Neural crest cell (in vitro differentiated cells): ENCODE measurements around the gene ATP11A. TPM values are rescaled to one million over a fixed set of nuclear protein-coding genes. Genes with fewer than 3 reads are reported as not detected.

Experiments used
- DNase-seq: peaks from one replicate; pipeline ENCODE4 v3.0.0; 2021; ENCODE audit warnings: low read depth, mixed read lengths, low spot score
- H3K27ac Mint-ChIP-seq: one replicate; pipeline ENCODE4 v1.8.0; 2021; ENCODE audit warnings: mild to moderate bottlenecking, mixed read lengths; ENCODE audit not compliant: unreplicated experiment
- H3K27me3 Mint-ChIP-seq: 2 replicates; pipeline ENCODE4 v1.8.0; 2021; ENCODE audit warnings: low read depth, mild to moderate bottlenecking, mixed read lengths
- H3K36me3 Mint-ChIP-seq: 2 replicates; pipeline ENCODE4 v1.8.0; 2021; ENCODE audit warnings: low read depth, mild to moderate bottlenecking, mixed read lengths
- H3K4me1 Mint-ChIP-seq: 2 replicates; pipeline ENCODE4 v1.8.0; 2021; ENCODE audit warnings: mixed read lengths
- H3K4me3 Mint-ChIP-seq: one replicate; pipeline ENCODE4 v1.8.0; 2021; ENCODE audit warnings: mild to moderate bottlenecking, mixed read lengths
- H3K9me3 Mint-ChIP-seq: 2 replicates; pipeline ENCODE4 v1.8.0; 2021; ENCODE audit warnings: mixed read lengths
- total RNA-seq: library from RNA; stranded (reverse); gene quantifications from 2 replicates; pipeline ENCODE4 v1.2.1, GENCODE V29; 2021
- TF ChIP-seq, protein P1 (sequence below): fragments of 200-600 bp; sonication (generic); conservative IDR thresholded peaks from 2 replicates; pipeline ENCODE4 v1.5.0; 2021; ENCODE audit warnings: antibody characterized with exemption, mild to moderate bottlenecking

The ATP11A gene
- total RNA-seq, 1 donor from 2014 or later, result 97.4 TPM

DNA sequence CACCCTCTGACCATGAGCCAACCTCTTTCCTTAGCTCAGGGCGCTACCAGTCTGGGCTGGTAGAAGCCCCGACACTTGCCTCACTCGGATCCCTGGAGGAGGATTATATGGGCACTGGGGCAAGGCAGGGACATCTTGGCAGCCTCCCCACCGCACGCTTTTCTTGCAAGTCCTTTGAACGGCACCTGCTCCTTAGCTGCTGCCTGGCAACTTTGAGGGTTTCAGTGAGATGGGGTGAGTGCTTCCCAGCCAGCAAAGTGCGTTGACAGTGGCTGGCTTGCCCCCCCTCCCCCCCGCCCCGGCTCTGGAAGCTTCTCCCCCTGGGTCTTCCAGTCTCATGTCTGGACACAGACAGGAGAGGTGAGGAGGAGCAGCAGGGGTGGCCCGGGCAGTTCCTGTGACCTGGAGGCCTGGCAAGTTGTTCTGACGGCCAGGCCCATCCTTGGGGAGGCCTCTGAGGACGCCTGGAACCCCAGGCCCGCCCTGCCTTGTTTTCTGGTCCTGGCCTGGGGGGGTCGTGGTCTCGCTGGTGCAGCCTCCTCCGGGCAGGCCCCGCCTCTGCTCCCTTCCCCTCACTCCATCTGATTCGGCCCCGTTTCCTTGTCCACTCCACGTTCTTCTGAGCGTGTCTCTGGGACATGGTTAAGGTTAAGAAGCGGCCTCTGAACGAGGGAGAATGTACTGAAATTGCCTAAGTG is 75.2 kb downstream of the ATP11A start:
- no peak for DNase-seq
- Mint-ChIP-seq H3K27ac (no peak overlapping the region), H3K4me3 (no peak overlapping the region), H3K36me3 (peaks cover 3% of the 10 kb centered on the region), H3K27me3 (no peaks in the 10 kb centered on the region), H3K4me1 (peaks cover 44% of the 10 kb centered on the region), H3K9me3 (no peaks in the 10 kb centered on the region)
- TF ChIP-seq, protein P1, sequence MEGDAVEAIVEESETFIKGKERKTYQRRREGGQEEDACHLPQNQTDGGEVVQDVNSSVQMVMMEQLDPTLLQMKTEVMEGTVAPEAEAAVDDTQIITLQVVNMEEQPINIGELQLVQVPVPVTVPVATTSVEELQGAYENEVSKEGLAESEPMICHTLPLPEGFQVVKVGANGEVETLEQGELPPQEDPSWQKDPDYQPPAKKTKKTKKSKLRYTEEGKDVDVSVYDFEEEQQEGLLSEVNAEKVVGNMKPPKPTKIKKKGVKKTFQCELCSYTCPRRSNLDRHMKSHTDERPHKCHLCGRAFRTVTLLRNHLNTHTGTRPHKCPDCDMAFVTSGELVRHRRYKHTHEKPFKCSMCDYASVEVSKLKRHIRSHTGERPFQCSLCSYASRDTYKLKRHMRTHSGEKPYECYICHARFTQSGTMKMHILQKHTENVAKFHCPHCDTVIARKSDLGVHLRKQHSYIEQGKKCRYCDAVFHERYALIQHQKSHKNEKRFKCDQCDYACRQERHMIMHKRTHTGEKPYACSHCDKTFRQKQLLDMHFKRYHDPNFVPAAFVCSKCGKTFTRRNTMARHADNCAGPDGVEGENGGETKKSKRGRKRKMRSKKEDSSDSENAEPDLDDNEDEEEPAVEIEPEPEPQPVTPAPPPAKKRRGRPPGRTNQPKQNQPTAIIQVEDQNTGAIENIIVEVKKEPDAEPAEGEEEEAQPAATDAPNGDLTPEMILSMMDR, result no peak

GRCh38 chr13:112765731-112766130 is 75.9 kb downstream of the ATP11A start:
- TF ChIP-seq, protein P1, result no peak
- peak overlapping the region; percentile 30 for H3K27ac Mint-ChIP-seq
- DNase-seq, result no peak
- H3K4me3 Mint-ChIP-seq, result no peak overlapping the region
- H3K27me3 Mint-ChIP-seq, result no peaks in the 10 kb centered on the region
- peaks cover 37% of the 10 kb centered on the region for H3K4me1 Mint-ChIP-seq
- H3K9me3 Mint-ChIP-seq, result no peaks in the 10 kb centered on the region
- H3K36me3 Mint-ChIP-seq, result peaks cover 3% of the 10 kb centered on the region

- Mint-ChIP-seq H3K4me3 (no peak overlapping the region), H3K4me1 (peaks cover 32% of the 10 kb centered on the region), H3K27me3 (no peaks in the 10 kb centered on the region), H3K9me3 (no peaks in the 10 kb centered on the region), H3K36me3 (peaks cover 3% of the 10 kb centered on the region), H3K27ac (no peak overlapping the region)
- TF ChIP-seq, protein P1, result no peak
- DNase-seq, result no peak
Observed at GRCh38 chr13:112766336-112766735, 76.5 kb downstream of the ATP11A start.

DNA sequence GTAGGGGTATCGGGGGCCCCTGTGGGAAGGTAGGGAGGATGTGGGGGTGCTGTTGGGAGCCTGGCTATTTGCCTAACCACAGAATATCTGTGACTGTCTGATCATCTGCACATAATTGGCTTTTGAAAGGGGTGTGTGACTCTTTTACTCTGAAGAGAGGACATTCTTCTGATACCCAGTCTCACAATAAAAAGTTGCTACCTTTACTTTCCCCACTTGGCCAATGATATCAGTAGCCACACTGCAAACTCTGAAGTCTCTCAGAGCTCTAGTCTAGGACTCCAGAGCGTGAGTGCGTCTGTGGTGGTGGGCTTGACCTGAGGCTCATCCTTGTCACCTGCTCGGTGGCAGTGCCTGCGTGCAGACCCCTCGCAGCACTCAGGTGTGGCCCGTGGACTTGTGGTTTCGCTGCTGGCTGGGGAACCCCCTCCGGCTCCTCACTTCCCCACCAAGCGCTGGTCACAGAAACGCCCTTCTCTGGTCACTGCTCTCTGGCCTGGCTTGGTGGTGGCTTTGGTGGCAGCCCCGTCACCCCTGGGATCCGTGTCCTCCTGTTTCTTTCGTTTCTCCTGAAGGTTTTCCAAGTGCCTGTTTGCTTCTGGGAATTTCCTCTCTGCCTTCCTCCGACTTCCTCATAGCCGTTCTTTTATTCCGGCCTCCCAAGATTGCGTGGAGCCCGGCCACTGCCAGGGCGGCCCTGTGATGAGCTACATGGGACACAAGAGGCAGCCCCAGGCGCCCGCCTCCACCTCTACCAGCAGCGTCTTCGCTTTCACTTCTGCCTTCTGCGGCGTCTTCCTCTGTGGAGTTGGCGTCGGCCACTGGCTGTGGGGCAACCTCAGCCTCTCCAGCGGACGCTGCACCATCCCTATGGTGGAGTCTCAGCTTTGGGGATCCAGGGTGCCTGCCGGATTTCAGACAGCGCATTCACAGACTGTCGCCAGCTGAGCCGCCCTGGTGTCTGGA is 78.0 kb downstream of the ATP11A start:
- H3K27ac Mint-ChIP-seq, result peak overlapping the region; percentile 91
- H3K36me3 Mint-ChIP-seq, result no peaks in the 10 kb centered on the region
- TF ChIP-seq, protein P1, result no peak
- no peak overlapping the region for H3K4me3 Mint-ChIP-seq
- no peak for DNase-seq
- no peaks in the 10 kb centered on the region for H3K27me3 Mint-ChIP-seq
- no peaks in the 10 kb centered on the region for H3K9me3 Mint-ChIP-seq
- H3K4me1 Mint-ChIP-seq, result peaks cover 21% of the 10 kb centered on the region

- Mint-ChIP-seq H3K27me3 (no peaks in the 10 kb centered on the region), H3K4me3 (no peak overlapping the region), H3K27ac (no peak overlapping the region), H3K9me3 (no peaks in the 10 kb centered on the region), H3K4me1 (peaks cover 21% of the 10 kb centered on the region), H3K36me3 (no peaks in the 10 kb centered on the region)
- no peak for DNase-seq
- TF ChIP-seq, protein P1, result no peak
Observed at GRCh38 chr13:112768795-112769481, 79.1 kb downstream of the ATP11A start.
